Effector memory CD4-positive, alpha-beta T cell (primary cell): Measurements from ENCODE around the gene HBB.
"Not testable (repeated sequence)": the region's sequence is repeated elsewhere in the genome, so short reads cannot be mapped to it uniquely, and the experiment has no call there.

Source experiments
- DNase-seq, 3 donors: peaks; one replicate each; pipeline ENCODE4 v3.0.0-alpha.2; 2020
- H3K27ac ChIP-seq: 2 replicates; pipeline ENCODE4 v1.7.0; 2013; ENCODE audit warnings: mild to moderate bottlenecking, low read length, moderate library complexity; ENCODE audit not compliant: insufficient read depth, poor library complexity, severe bottlenecking
- H3K27me3 ChIP-seq: replicated peaks from 2 replicates; pipeline ENCODE4 v1.7.0; 2013; ENCODE audit warnings: mild to moderate bottlenecking, low read length; ENCODE audit not compliant: insufficient read depth, control insufficient read depth, poor library complexity, severe bottlenecking
- H3K36me3 ChIP-seq: 2 replicates; pipeline ENCODE4 v1.7.0; 2013; ENCODE audit warnings: mild to moderate bottlenecking, low read length, moderate library complexity; ENCODE audit not compliant: control insufficient read depth, insufficient read depth
- H3K4me1 ChIP-seq: 2 replicates; pipeline ENCODE4 v1.7.0; 2013; ENCODE audit warnings: low read length, mild to moderate bottlenecking; ENCODE audit not compliant: control insufficient read depth, insufficient read depth, poor library complexity, severe bottlenecking
- H3K4me3 ChIP-seq: 2 replicates; pipeline ENCODE4 v1.7.0; 2013; ENCODE audit warnings: low read length, low read depth, mild to moderate bottlenecking; ENCODE audit not compliant: insufficient read depth, poor library complexity, severe bottlenecking
- H3K9me3 ChIP-seq: 2 replicates; pipeline ENCODE4 v1.7.0; 2013; ENCODE audit warnings: mild to moderate bottlenecking, low read length, moderate library complexity; ENCODE audit not compliant: control insufficient read depth

HBB gene

DNA sequence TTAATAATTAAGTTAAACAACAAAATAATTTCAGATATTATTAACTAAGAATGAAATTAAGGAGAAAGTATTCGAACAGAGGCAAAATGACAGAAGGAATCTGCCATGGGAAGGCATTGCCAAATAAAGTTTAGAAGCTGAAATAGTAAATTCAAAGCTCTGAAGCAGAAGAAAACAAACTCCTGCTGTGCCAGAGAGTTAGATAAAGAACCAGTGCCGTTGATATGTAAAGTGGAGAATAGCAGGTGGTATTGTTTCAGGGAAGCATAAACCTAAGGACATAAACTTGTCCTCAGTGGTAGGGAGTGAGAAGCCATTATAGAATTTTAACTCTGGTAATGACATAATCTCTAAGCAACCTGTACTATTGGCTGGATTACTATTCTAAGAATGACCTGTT, 30.4 kb upstream of the HBB start:
- Histone ChIP-seq H3K36me3 (no peaks in the 10 kb centered on the region), H3K4me3 (no peak overlapping the region), H3K4me1 (no peaks in the 10 kb centered on the region), H3K27me3 (no peaks in the 10 kb centered on the region), H3K27ac (no peak overlapping the region), H3K9me3 (no peaks in the 10 kb centered on the region)
- DNase-seq: no peak

DNA sequence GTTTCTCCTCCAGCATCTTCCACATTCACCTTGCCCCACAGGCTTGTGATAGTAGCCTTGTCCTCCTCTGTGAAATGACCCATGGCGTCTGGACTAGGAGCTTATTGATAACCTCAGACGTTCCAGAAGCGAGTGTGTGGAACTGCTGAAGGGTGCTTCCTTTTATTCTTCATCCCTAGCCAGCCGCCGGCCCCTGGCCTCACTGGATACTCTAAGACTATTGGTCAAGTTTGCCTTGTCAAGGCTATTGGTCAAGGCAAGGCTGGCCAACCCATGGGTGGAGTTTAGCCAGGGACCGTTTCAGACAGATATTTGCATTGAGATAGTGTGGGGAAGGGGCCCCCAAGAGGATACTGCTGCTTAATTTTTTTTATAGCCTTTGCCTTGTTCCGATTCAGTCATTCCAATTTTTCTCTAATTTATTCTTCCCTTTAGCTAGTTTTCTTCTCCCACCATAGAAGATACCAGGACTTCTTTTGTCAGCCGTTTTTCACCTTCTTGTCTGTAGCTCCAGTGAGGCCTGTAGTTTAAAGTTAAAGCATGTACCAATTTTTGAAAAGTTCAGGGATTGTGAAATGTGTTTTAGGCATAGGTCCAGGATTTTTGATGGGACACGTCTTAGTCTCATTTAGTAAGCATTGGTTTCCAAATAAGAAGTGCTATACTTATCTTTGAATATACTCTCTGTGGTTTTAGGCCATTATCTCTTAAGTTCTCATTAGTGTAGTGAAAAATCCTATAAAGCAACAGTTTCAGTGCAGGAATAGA, 28.0 kb upstream of the HBB start, which contains the start of gene HBG2:
TSS of gene HBG2 (minus strand) at position 136 of the 768 bp plus-strand sequence. CDS start at position 83, 53 bp downstream.
- not testable (repeated sequence) for H3K27me3 ChIP-seq, H3K4me3 ChIP-seq, H3K36me3 ChIP-seq, H3K4me1 ChIP-seq, H3K27ac ChIP-seq, H3K9me3 ChIP-seq, DNase-seq

DNA sequence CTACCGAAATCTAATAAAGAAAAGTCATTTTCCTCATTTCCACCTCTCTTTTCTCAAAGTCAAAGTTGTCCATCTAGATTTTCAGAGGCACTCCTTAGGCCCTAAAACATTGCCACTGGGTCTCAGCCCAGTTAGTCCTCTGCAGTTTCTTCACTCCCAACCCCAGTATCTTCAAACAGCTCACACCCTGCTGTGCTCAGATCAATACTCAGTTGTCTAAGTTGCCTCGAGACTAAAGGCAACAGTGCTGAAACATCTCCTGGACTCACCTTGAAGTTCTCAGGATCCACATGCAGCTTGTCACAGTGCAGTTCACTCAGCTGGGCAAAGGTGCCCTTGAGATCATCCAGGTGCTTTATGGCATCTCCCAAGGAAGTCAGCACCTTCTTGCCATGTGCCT, 27.2 kb upstream of the HBB start:
- H3K27me3 ChIP-seq, H3K27ac ChIP-seq, H3K36me3 ChIP-seq, H3K4me1 ChIP-seq, H3K4me3 ChIP-seq, DNase-seq, H3K9me3 ChIP-seq: not testable (repeated sequence)

- not testable (repeated sequence) for H3K27ac ChIP-seq, H3K9me3 ChIP-seq, H3K36me3 ChIP-seq, DNase-seq, H3K27me3 ChIP-seq, H3K4me1 ChIP-seq, H3K4me3 ChIP-seq
Observed at GRCh38 chr11:5253440-5253839, 26.6 kb upstream of the HBB start.

GRCh38 chr11:5252919-5253265, 26.0 kb upstream of the HBB start:
- Histone ChIP-seq H3K4me1 (no peaks in the 10 kb centered on the region), H3K4me3 (no peak overlapping the region), H3K27ac (no peak overlapping the region), H3K9me3 (no peaks in the 10 kb centered on the region), H3K36me3 (no peaks in the 10 kb centered on the region), H3K27me3 (no peaks in the 10 kb centered on the region)
- DNase-seq: no peak

- no peaks in the 10 kb centered on the region for H3K4me1 ChIP-seq
- DNase-seq: no peak
- no peak overlapping the region for H3K4me3 ChIP-seq
- no peaks in the 10 kb centered on the region for H3K36me3 ChIP-seq
- H3K27me3 ChIP-seq: no peaks in the 10 kb centered on the region
- H3K27ac ChIP-seq: no peak overlapping the region
- H3K9me3 ChIP-seq: no peaks in the 10 kb centered on the region
Observed at GRCh38 chr11:5252192-5252918, 25.5 kb upstream of the HBB start.

DNA sequence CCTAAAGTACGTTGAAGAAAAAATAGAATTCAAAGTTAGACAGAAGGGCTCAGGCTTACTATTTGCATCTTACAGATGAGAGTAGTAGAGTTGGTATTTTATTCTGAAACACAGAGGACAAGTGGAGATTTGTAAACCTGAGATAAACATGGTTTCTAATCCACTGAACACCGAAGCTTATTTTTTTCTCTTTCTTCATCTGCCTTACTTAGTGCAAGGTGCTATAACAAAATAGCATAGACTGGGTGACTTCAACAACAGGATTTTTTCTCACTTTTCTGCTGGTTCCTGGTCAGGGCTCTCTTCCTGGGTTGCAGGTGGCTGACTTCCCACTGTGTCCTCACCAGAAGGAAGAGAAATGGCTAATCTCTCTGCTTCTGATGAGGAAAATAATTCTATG, 24.9 kb upstream of the HBB start:
- no peak overlapping the region for H3K27ac ChIP-seq
- no peaks in the 10 kb centered on the region for H3K27me3 ChIP-seq
- no peak overlapping the region for H3K4me3 ChIP-seq
- no peaks in the 10 kb centered on the region for H3K4me1 ChIP-seq
- H3K9me3 ChIP-seq: no peaks in the 10 kb centered on the region
- no peaks in the 10 kb centered on the region for H3K36me3 ChIP-seq
- no peak for DNase-seq

DNA sequence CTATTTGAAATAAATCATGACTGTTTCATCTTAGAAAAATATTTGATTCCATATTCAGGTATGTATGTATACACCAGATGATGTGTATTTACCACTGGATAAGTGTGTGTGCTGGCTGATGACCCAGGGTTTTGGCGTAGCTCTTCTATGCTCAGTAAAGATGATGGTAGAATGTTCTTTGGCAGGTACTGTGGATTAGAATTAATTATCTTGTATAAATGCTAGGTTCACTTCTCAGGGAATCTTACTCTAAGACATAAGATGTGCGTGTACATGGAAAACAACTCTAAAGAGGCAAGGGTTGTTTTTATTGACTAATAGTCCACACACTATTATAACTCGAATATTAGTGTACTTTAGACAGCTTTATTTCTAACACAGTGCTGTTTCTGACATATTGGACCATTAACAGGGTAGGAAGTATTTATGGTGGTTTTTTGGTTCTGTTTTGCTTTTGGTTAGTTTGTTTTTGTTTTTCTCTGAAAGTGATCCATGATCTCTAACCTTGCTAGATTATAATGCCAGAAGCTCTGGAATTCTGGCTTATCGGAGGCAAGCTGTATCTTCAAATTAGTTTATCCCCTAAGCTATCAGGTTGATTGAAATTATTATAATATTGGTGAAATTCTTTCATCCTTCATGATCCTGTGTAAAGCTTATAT, 23.8 kb upstream of the HBB start:
- DNase-seq: no peak
- H3K27me3 ChIP-seq: no peaks in the 10 kb centered on the region
- H3K9me3 ChIP-seq: no peaks in the 10 kb centered on the region
- H3K27ac ChIP-seq: no peak overlapping the region
- H3K4me3 ChIP-seq: no peak overlapping the region
- no peaks in the 10 kb centered on the region for H3K36me3 ChIP-seq
- H3K4me1 ChIP-seq: no peaks in the 10 kb centered on the region

DNA sequence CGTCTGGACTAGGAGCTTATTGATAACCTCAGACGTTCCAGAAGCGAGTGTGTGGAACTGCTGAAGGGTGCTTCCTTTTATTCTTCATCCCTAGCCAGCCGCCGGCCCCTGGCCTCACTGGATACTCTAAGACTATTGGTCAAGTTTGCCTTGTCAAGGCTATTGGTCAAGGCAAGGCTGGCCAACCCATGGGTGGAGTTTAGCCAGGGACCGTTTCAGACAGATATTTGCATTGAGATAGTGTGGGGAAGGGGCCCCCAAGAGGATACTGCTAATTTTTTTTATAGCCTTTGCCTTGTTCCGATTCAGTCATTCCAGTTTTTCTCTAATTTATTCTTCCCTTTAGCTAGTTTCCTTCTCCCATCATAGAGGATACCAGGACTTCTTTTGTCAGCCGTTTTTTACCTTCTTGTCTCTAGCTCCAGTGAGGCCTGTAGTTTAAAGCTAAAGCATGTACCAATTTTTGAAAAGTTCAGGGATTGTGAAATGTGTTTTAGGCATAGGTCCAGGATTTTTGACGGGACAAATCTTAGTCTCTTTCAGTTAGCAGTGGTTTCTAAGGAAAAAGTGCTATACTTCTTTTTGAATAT, 23.0 kb upstream of the HBB start, which contains the start of gene HBG1:
TSS of gene HBG1 (minus strand) at position 51 of the 590 bp plus-strand sequence. CDS start 53 bp downstream, outside the sequence.
- DNase-seq, H3K9me3 ChIP-seq, H3K27ac ChIP-seq: not testable (repeated sequence)

DNA sequence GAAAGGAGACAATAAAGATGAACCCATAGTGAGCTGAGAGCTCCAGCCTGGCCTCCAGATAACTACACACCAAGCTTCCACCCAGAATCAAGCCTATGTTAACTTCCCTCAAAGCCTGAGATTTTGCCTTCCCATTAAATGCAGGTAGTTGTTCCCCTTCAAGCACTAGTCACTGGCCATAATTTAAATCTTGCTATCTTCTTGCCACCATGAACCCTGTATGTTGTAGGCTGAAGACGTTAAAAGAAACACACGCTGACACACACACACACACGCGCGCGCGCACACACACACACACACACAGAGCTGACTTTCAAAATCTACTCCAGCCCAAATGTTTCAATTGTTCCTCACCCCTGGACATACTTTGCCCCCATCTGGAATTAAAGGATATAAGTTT, 21.6 kb upstream of the HBB start:
- H3K27ac ChIP-seq, H3K27me3 ChIP-seq, H3K4me1 ChIP-seq, DNase-seq, H3K9me3 ChIP-seq, H3K36me3 ChIP-seq, H3K4me3 ChIP-seq: not testable (repeated sequence)

More for the DNA sequence above, 23.0 kb upstream of the HBB start, which contains the start of gene HBG1:
- not testable (repeated sequence) for H3K4me1 ChIP-seq, H3K4me3 ChIP-seq, H3K27me3 ChIP-seq, H3K36me3 ChIP-seq
